H7 (cell line): ENCODE results near the gene MYOC. TPM values are rescaled to one million over a fixed set of nuclear protein-coding genes. Genes with fewer than 3 reads are reported as not detected.
"Not testable (repeated sequence)": the region's sequence is repeated elsewhere in the genome, so short reads cannot be mapped to it uniquely, and the experiment has no call there.

Experiments used
- DNase-seq: peaks from one replicate; pipeline ENCODE4 v3.0.0; 2012
- H3K27me3 ChIP-seq: 2 replicates; pipeline ENCODE4 v1.6.0; 2011; ENCODE audit warnings: mild to moderate bottlenecking, low read length; ENCODE audit not compliant: control insufficient read depth, insufficient read depth
- H3K36me3 ChIP-seq: replicated peaks from 2 replicates; pipeline ENCODE4 v1.5.1; 2011; ENCODE audit warnings: low read length; ENCODE audit not compliant: control insufficient read depth, insufficient read depth
- H3K4me3 ChIP-seq: 2 replicates; pipeline ENCODE4 v1.5.1; 2011; ENCODE audit warnings: low read depth, mild to moderate bottlenecking, control low read depth, low read length, moderate library complexity; ENCODE audit not compliant: insufficient read depth
- total RNA-seq: library from RNA; depleted of rRNA; stranded (reverse); fragments of >200 nt; shearing (Covaris generic); gene quantifications from 2 replicates; pipeline ENCODE4 v1.2.3, GENCODE V29; 2014

Gene MYOC
- total RNA-seq, 1 experiment from 2014 or later: not detected

GRCh38 chr1:171640225-171640624, 12.3 kb downstream of the MYOC start:
- DNase-seq: no peak
- Histone ChIP-seq H3K36me3 (no peaks in the 10 kb centered on the region), H3K27me3 (no peaks in the 10 kb centered on the region), H3K4me3 (no peak overlapping the region)

DNA sequence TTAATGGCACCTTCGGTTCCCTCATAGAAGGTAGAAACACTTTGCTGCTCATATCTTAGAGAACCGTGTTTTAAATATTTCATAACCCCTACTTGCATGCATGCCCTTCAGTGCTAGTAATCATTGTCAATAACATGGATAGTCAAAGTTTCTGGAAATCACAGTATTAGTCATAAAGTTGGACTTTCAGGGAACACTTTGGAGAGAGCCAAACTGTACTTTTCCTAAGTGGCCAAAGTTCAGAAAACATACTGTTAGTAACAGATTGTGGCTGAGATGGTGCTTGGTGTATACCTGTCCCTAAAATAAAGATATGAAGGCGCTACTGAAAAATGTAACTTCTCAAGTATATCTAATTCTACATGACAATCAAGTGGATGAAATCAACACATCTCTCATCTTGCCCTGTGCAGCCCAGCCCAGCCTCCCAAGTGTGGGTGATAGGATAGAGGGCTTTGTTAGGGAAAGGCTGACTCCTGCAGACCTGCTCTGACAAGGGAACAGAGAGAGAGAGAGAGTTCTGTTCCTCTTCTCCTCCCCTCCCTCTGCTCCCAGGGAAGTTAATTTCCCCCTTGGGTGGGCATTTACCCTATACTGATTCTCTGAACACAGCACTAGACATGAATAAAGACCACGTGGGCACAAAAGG, 14.4 kb downstream of the MYOC start:
- Histone ChIP-seq H3K4me3 (no peak overlapping the region), H3K36me3 (no peaks in the 10 kb centered on the region), H3K27me3 (no peaks in the 10 kb centered on the region)
- no peak for DNase-seq

DNA sequence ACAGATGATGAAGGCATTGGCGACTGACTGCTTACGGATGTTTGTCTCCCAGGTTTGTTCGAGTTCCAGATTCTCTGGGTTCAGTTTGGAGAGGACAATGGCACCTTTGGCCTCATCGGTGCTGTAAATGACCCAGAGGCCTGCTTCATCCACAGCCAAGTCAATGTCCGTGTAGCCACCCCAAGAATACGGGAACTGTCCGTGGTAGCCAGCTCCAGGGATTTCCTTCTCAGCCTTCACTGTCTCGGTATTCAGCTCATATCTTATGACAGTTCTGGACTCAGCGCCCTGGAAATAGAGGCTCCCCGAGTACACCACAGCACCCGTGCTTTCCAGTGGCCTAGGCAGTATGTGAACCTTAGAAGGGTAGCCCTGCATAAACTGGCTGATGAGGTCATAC, 16.3 kb downstream of the MYOC start:
- H3K36me3 ChIP-seq: no peaks in the 10 kb centered on the region
- H3K4me3 ChIP-seq: no peak overlapping the region
- DNase-seq: no peak

GRCh38 chr1:171635661-171636060, 16.8 kb downstream of the MYOC start:
- no peak overlapping the region for H3K4me3 ChIP-seq
- no peak for DNase-seq
- H3K27me3 ChIP-seq: no peaks in the 10 kb centered on the region
- no peaks in the 10 kb centered on the region for H3K36me3 ChIP-seq

More for the DNA sequence above, 16.3 kb downstream of the MYOC start:
- H3K27me3 ChIP-seq: no peaks in the 10 kb centered on the region

DNA sequence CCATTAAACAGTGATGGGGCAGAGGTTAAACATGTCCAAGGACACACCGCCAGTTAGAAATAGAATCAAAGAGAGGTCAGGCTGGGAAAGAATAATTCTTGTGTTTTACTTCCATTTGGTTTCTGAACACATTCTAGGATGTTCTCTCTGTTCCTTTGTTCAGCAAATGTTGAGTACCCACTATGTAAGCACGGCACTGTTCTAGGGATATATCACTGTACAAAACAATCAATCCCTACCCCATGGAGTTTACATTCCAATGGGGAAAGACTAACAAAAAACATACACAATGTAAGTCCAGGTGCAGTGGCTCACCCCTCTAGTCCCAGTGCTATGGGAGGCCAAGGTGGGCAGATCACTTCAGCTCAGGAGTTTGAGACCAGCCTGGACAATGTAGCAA, 24.3 kb downstream of the MYOC start:
- no peaks in the 10 kb centered on the region for H3K36me3 ChIP-seq
- no peaks in the 10 kb centered on the region; the same call in 1 of the 2 replicates for H3K27me3 ChIP-seq
- DNase-seq: no peak

GRCh38 chr1:171627020-171627419, 25.5 kb downstream of the MYOC start:
- DNase-seq: no peak
- H3K36me3 ChIP-seq: no peaks in the 10 kb centered on the region
- no peak overlapping the region for H3K4me3 ChIP-seq
- no peaks in the 10 kb centered on the region; the same call in 1 of the 2 replicates for H3K27me3 ChIP-seq

More for the DNA sequence above, 24.3 kb downstream of the MYOC start:
- H3K4me3 ChIP-seq: no peak overlapping the region

- Histone ChIP-seq H3K36me3 (no peaks in the 10 kb centered on the region), H3K4me3 (no peak overlapping the region), H3K27me3 (no peaks in the 10 kb centered on the region; the same call in 1 of the 2 replicates)
- DNase-seq: no peak
These were observed 27.3 kb downstream of the MYOC start for GRCh38 chr1:171625225-171625624.

- Histone ChIP-seq H3K36me3 (no peaks in the 10 kb centered on the region), H3K27me3 (no peaks in the 10 kb centered on the region; the same call in 1 of the 2 replicates), H3K4me3 (no peak overlapping the region)
- DNase-seq: no peak
These were observed 28.7 kb downstream of the MYOC start for GRCh38 chr1:171623651-171624331.

DNA sequence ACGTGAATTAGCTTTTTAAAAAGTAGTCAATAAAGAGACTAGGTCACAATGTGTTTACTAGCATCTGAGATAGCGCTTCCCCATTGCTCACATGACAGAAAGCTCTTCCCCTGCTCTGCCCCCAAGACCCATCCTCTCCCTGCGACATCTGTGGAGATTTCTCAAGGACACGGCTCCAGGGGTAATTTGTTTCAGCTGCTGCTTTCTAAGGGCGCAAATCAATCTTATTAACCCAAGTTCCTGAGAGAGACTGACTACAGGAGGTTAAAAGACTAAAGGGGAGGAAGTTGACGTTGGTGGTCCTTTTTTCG, 30.4 kb downstream of the MYOC start, which contains the start of gene MYOCOS:
MYOCOS (plus strand) TSS at position 92 of the 311 bp plus-strand sequence. CDS start 1,641 bp downstream, outside the sequence.
- Histone ChIP-seq H3K36me3 (no peaks in the 10 kb centered on the region), H3K27me3 (no peaks in the 10 kb centered on the region; the same call in 1 of the 2 replicates), H3K4me3 (no peak within 1 kb of the TSS)
- DNase-seq: no peak

DNA sequence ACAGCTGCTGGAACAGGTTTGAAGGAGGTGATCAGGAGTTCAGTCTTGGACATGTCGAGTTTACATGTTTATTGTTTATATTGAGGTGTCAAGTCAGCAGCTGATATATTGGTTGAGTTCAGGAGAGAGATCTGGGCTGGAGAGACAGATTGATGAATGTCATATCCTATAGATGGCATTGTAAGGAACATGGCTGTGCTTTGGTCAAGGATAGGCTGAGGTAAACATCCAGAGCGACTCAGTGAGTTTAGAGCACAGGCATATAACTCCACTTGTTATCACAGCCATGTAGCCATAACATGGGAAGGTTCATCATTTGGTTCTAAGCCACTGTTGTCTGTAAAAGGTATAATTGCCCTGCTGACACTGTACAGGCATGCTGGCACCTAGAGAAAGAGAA, 35.9 kb downstream of the MYOC start:
- H3K27me3 ChIP-seq: no peaks in the 10 kb centered on the region; the same call in 1 of the 2 replicates
- DNase-seq: no peak
- H3K36me3 ChIP-seq: no peaks in the 10 kb centered on the region
- no peak overlapping the region for H3K4me3 ChIP-seq

DNA sequence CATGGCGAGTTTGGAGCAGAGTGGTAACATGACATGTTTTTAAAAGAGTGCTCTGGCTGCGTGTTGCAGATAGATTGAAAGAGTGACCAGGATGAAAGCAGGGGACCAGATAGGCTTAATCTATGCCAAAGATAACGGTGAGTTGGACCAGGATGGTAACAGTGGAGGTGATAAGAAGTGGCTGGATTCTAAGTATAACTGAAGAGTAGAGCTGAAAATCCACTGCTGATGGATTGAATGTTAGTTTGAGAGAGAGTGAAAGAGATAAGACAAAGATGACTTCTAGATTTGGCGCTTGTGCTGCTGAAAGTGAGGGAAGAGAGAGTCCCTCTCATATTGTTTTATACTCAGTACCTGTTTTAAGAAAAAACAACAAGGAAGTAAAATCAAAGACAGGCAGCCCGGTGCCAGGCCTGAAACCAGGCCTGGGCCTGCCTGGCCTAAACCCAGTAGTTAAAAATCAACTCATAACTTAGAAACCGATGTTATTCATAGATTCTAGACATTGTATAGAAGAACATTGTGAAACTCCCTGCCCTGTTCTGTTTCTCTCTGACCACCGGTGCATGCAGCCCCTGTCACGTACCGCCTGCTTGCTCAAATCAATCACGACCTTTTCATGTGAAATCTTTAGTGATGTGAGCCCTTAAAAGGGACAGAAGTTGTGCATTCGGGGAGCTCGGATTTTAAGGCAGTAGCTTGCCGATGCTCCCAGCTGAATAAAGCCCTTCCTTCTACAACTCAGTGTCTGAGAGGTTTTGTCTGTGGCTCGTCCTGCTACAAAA, 37.2 kb downstream of the MYOC start:
- not testable (repeated sequence) for H3K4me3 ChIP-seq, H3K27me3 ChIP-seq, H3K36me3 ChIP-seq, DNase-seq

- no peak for DNase-seq
- H3K27me3 ChIP-seq: no peaks in the 10 kb centered on the region; the same call in 1 of the 2 replicates
These were observed 39.2 kb downstream of the MYOC start for GRCh38 chr1:171613282-171613681.

GRCh38 chr1:171611306-171611705, 41.2 kb downstream of the MYOC start:
- no peak for DNase-seq
- Histone ChIP-seq H3K4me3 (no peak overlapping the region), H3K36me3 (no peaks in the 10 kb centered on the region), H3K27me3 (no peaks in the 10 kb centered on the region)

More at GRCh38 chr1:171613282-171613681, 39.2 kb downstream of the MYOC start:
- H3K36me3 ChIP-seq: no peaks in the 10 kb centered on the region
- H3K4me3 ChIP-seq: no peak overlapping the region

- H3K4me3 ChIP-seq: no peak overlapping the region
- no peaks in the 10 kb centered on the region for H3K27me3 ChIP-seq
- H3K36me3 ChIP-seq: no peaks in the 10 kb centered on the region
- no peak for DNase-seq
These were observed 42.1 kb downstream of the MYOC start for GRCh38 chr1:171610385-171610784.
